K562 (cell line): Measurements from ENCODE around the gene PUM1. TPM values are rescaled to one million over a fixed set of nuclear protein-coding genes. Genes with fewer than 3 reads are reported as not detected.

Source experiments
- CHD1 ChIP-seq: fragments of 200-600 bp; sonication (generic); IDR thresholded peaks from one replicate; pipeline ENCODE4 v1.6.1; 2012; ENCODE audit warnings: mild to moderate bottlenecking, moderate library complexity, low read length, inconsistent platforms
- DPF2 ChIP-seq: fragments of 450-650 bp; IDR thresholded peaks from 2 replicates; pipeline ENCODE4 v1.6.1; 2016
- FOXJ3 ChIP-seq: sonication (generic); formaldehyde crosslinking; IDR thresholded peaks from 2 replicates; pipeline ENCODE4 v1.4.0; 2020; ENCODE audit warnings: mild to moderate bottlenecking, missing genetic modification reagents
- FUS ChIP-seq: fragments of 200-400 bp; formaldehyde crosslinking; optimal IDR thresholded peaks from 2 replicates; pipeline ENCODE3; 2017; ENCODE audit warnings: low read depth, low read length
- HDAC2 ChIP-seq: fragments of 450-650 bp; IDR thresholded peaks from 2 replicates; pipeline ENCODE4 v1.6.1; 2016; ENCODE audit warnings: mild to moderate bottlenecking
- HDAC6 ChIP-seq: IDR thresholded peaks from 2 replicates; pipeline ENCODE4 v1.6.1; 2012; ENCODE audit warnings: low read depth, mild to moderate bottlenecking, control low read depth, inconsistent platforms, low read length, moderate library complexity
- HMG20B ChIP-seq: fragments of 250-450 bp; sonication (Bioruptor Pico); IDR thresholded peaks from 2 replicates; pipeline ENCODE4 v1.5.0; 2021; ENCODE audit warnings: mild to moderate bottlenecking
- NFE2 ChIP-seq: IDR thresholded peaks from 2 replicates; pipeline ENCODE4 v1.6.1; 2014; ENCODE audit warnings: antibody characterized with exemption, low read depth
- NFRKB ChIP-seq: fragments of 450-650 bp; IDR thresholded peaks from 2 replicates; pipeline ENCODE4 v1.6.1; 2016; ENCODE audit warnings: low read depth
- RBM25 ChIP-seq: fragments of 200-400 bp; formaldehyde crosslinking; IDR thresholded peaks from 2 replicates; pipeline ENCODE4 v1.6.1; 2018; ENCODE audit warnings: low read length, low read depth, moderate library complexity; ENCODE audit not compliant: severe bottlenecking
- RUNX1 ChIP-seq: sonication (generic); IDR thresholded peaks from 2 replicates; pipeline ENCODE4 v1.6.1; 2016; ENCODE audit warnings: antibody characterized with exemption, low read depth
- SMARCA4 ChIP-seq: fragments of 450-650 bp; IDR thresholded peaks from 2 replicates; pipeline ENCODE4 v1.6.1; 2016
- SNRNP70 ChIP-seq: fragments of 200-400 bp; formaldehyde crosslinking; optimal IDR thresholded peaks from 2 replicates; pipeline ENCODE3; 2017; ENCODE audit warnings: low read depth, low read length
- STAT5B ChIP-seq: fragments of 250-450 bp; sonication (Bioruptor Pico); IDR thresholded peaks from 2 replicates; pipeline ENCODE4 v1.8.0; 2021; ENCODE audit warnings: mild to moderate bottlenecking, inconsistent platforms
- TBL1XR1 ChIP-seq, 2 experiments: IDR thresholded peaks; 2 replicates each; pipeline ENCODE4 v1.6.1; 2012; ENCODE audit warnings: improper control_type of control experiment in 2 of 2, low read length in 2 of 2, mild to moderate bottlenecking in 1 of 2
- ZNF146 ChIP-seq: IDR thresholded peaks from one replicate; pipeline ENCODE4 v1.6.1; 2018; ENCODE audit warnings: missing compliant biosample characterization; ENCODE audit not compliant: unreplicated experiment
- ZNF79 ChIP-seq: fragments of 250-450 bp; sonication (Bioruptor Pico); IDR thresholded peaks from 2 replicates; pipeline ENCODE4 v1.4.0; 2020; ENCODE audit warnings: low read depth, mild to moderate bottlenecking, moderate library complexity
- polyA plus RNA-seq, 8 experiments: library from polyadenylated mRNA; depleted of rRNA in 4 of 8; stranded (reverse) in 5 of 8; unstranded in 3 of 8; fragments of >200 nt; fragmentation: Nextera tagmentation in 2 of 8; fragmentation: Illumina TruSeq in 1 of 8; extraction: Ambion mirVana in 2 of 8; extraction: Trizol in 1 of 8; gene quantifications; 2 replicates each; pipeline versions ENCODE4 v1.2.1 to v1.2.3, GENCODE V29; 2011 to 2014; ENCODE audit warnings: inconsistent platforms in 1 of 8, missing spikeins in 1 of 8
- total RNA-seq, 7 experiments: library from RNA; depleted of rRNA in 6 of 7; stranded (reverse); fragments of >200 nt in 6 of 7; fragmentation: Illumina TruSeq in 2 of 7; extraction: Trizol in 2 of 7; gene quantifications; 2 replicates each; pipeline versions ENCODE4 v1.2.1 to v1.2.3, GENCODE V29; 2011 to 2021; ENCODE audit warnings: low replicate concordance in 1 of 7
- TF ChIP-seq, protein P1 (sequence below): IDR thresholded peaks from 2 replicates; pipeline ENCODE4 v1.6.1; 2014; ENCODE audit warnings: antibody characterized with exemption
- TF ChIP-seq, protein P2 (sequence below): fragments of 150-350 bp; IDR thresholded peaks from 2 replicates; pipeline ENCODE4 v1.6.1; 2014; ENCODE audit warnings: low read depth, mild to moderate bottlenecking, low read length, borderline replicate concordance
- TF ChIP-seq, protein P3 (sequence below): fragments of 450-650 bp; formaldehyde crosslinking; conservative IDR thresholded peaks from 2 replicates; pipeline ENCODE4 v1.4.0; 2022; ENCODE audit warnings: mild to moderate bottlenecking, missing genetic modification characterization
- TF ChIP-seq, protein P4 (sequence below): fragments of 250-450 bp; sonication (Bioruptor Pico); IDR thresholded peaks from 2 replicates; pipeline ENCODE4 v1.4.0; 2020; ENCODE audit warnings: mild to moderate bottlenecking, moderate library complexity

PUM1 gene
- total and polyA plus RNA-seq, 9 of the 15 experiments (the other 6 are each of a cell fraction or from before 2014, with no cell fraction given): 37.7 to 104 (median 55.7) TPM

DNA sequence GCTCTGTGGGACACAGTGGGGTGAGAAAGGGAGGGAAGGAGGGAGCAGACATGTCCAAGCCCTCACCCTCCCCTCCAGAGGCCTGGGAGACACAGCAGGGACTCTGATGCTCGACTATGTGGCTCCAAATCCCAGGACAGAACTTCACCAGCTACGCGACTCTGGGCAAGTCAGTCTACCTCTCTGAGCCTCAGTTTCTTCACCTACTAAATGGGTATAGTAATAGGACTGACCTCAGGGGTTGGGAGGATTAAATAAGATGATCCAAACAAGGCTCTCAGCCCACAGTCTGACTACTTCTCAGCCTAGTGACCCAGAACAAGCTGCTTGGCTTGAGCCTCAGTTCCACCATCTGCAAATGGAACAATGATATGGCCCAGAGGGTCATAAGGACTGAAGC, 176.5 kb downstream of the PUM1 start (continued):
- no peak for TF ChIP-seq FOXJ3
- no peak for TF ChIP-seq STAT5B (CRISPR knock-in tag)
- no peak for TF ChIP-seq SMARCA4
- no peak for TF ChIP-seq TBL1XR1 (IDR thresholded peaks at IDR 0.05; ENCODE audit: low read length in 2 of 2)
- TF ChIP-seq NFRKB: no peak
- TF ChIP-seq HDAC6: no peak
- TF ChIP-seq ZNF79 (CRISPR knock-in tag): no peak
- TF ChIP-seq, protein P1, sequence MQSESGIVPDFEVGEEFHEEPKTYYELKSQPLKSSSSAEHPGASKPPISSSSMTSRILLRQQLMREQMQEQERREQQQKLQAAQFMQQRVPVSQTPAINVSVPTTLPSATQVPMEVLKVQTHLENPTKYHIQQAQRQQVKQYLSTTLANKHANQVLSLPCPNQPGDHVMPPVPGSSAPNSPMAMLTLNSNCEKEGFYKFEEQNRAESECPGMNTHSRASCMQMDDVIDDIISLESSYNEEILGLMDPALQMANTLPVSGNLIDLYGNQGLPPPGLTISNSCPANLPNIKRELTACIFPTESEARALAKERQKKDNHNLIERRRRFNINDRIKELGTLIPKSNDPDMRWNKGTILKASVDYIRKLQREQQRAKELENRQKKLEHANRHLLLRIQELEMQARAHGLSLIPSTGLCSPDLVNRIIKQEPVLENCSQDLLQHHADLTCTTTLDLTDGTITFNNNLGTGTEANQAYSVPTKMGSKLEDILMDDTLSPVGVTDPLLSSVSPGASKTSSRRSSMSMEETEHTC: no peak
- TF ChIP-seq, protein P2, sequence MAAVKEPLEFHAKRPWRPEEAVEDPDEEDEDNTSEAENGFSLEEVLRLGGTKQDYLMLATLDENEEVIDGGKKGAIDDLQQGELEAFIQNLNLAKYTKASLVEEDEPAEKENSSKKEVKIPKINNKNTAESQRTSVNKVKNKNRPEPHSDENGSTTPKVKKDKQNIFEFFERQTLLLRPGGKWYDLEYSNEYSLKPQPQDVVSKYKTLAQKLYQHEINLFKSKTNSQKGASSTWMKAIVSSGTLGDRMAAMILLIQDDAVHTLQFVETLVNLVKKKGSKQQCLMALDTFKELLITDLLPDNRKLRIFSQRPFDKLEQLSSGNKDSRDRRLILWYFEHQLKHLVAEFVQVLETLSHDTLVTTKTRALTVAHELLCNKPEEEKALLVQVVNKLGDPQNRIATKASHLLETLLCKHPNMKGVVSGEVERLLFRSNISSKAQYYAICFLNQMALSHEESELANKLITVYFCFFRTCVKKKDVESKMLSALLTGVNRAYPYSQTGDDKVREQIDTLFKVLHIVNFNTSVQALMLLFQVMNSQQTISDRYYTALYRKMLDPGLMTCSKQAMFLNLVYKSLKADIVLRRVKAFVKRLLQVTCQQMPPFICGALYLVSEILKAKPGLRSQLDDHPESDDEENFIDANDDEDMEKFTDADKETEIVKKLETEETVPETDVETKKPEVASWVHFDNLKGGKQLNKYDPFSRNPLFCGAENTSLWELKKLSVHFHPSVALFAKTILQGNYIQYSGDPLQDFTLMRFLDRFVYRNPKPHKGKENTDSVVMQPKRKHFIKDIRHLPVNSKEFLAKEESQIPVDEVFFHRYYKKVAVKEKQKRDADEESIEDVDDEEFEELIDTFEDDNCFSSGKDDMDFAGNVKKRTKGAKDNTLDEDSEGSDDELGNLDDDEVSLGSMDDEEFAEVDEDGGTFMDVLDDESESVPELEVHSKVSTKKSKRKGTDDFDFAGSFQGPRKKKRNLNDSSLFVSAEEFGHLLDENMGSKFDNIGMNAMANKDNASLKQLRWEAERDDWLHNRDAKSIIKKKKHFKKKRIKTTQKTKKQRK: no peak
- TF ChIP-seq HDAC2: 0 out of 2 replicates have a peak, but pooled peaks have one; percentile 44
- TF ChIP-seq DPF2: no peak
- TF ChIP-seq, protein P3, sequence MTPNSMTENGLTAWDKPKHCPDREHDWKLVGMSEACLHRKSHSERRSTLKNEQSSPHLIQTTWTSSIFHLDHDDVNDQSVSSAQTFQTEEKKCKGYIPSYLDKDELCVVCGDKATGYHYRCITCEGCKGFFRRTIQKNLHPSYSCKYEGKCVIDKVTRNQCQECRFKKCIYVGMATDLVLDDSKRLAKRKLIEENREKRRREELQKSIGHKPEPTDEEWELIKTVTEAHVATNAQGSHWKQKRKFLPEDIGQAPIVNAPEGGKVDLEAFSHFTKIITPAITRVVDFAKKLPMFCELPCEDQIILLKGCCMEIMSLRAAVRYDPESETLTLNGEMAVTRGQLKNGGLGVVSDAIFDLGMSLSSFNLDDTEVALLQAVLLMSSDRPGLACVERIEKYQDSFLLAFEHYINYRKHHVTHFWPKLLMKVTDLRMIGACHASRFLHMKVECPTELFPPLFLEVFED: no peak
- no peak for TF ChIP-seq SNRNP70
- TF ChIP-seq ZNF146 (CRISPR knock-in tag): no peak
- no peak for TF ChIP-seq FUS
- TF ChIP-seq NFE2: no peak
- TF ChIP-seq RUNX1: no peak
- TF ChIP-seq HMG20B (CRISPR knock-in tag): no peak
- no peak for TF ChIP-seq CHD1
- TF ChIP-seq, protein P4, sequence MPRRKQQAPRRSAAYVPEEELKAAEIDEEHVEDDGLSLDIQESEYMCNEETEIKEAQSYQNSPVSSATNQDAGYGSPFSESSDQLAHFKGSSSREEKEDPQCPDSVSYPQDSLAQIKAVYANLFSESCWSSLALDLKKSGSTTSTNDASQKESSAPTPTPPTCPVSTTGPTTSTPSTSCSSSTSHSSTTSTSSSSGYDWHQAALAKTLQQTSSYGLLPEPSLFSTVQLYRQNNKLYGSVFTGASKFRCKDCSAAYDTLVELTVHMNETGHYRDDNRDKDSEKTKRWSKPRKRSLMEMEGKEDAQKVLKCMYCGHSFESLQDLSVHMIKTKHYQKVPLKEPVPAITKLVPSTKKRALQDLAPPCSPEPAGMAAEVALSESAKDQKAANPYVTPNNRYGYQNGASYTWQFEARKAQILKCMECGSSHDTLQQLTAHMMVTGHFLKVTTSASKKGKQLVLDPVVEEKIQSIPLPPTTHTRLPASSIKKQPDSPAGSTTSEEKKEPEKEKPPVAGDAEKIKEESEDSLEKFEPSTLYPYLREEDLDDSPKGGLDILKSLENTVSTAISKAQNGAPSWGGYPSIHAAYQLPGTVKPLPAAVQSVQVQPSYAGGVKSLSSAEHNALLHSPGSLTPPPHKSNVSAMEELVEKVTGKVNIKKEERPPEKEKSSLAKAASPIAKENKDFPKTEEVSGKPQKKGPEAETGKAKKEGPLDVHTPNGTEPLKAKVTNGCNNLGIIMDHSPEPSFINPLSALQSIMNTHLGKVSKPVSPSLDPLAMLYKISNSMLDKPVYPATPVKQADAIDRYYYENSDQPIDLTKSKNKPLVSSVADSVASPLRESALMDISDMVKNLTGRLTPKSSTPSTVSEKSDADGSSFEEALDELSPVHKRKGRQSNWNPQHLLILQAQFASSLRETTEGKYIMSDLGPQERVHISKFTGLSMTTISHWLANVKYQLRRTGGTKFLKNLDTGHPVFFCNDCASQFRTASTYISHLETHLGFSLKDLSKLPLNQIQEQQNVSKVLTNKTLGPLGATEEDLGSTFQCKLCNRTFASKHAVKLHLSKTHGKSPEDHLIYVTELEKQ (CRISPR knock-in tag): no peak
- peak; percentile 95 for TF ChIP-seq RBM25
